Parathyroid adenoma (tissue), 2 donors: ENCODE results near the gene CYB5D1.
A peak's percentile ranks its signal among the peaks of the same experiment; 100 is the strongest.

ENCODE experiments used
- H2AFZ ChIP-seq: fragments of 300-600 bp; sonication (generic); one replicate; pipeline ENCODE4 v1.7.0; 2017; ENCODE audit warnings: antibody characterized with exemption, mild to moderate bottlenecking
- H3K27ac ChIP-seq: fragments of 300-600 bp; sonication (generic); one replicate; pipeline ENCODE4 v1.7.0; 2017
- H3K27me3 ChIP-seq: fragments of 300-600 bp; sonication (generic); one replicate; pipeline ENCODE4 v1.7.0; 2017; ENCODE audit warnings: low read length; ENCODE audit not compliant: control insufficient read depth, insufficient read depth
- H3K36me3 ChIP-seq: fragments of 300-600 bp; sonication (generic); one replicate; pipeline ENCODE4 v1.7.0; 2017; ENCODE audit warnings: low read length; ENCODE audit not compliant: control insufficient read depth, insufficient read depth
- H3K4me1 ChIP-seq: fragments of 300-600 bp; sonication (generic); one replicate; pipeline ENCODE4 v1.7.0; 2017; ENCODE audit warnings: control low read depth
- H3K4me2 ChIP-seq: fragments of 300-600 bp; sonication (generic); one replicate; pipeline ENCODE4 v1.7.0; 2017; ENCODE audit warnings: low read length
- H3K4me3 ChIP-seq: fragments of 300-600 bp; sonication (generic); one replicate; pipeline ENCODE4 v1.7.0; 2017; ENCODE audit warnings: low read depth, low read length
- H3K79me2 ChIP-seq: fragments of 300-600 bp; sonication (generic); one replicate; pipeline ENCODE4 v1.7.0; 2017; ENCODE audit warnings: control low read depth
- H3K9ac ChIP-seq: fragments of 300-600 bp; sonication (generic); one replicate; pipeline ENCODE4 v1.7.0; 2017; ENCODE audit warnings: mild to moderate bottlenecking
- H3K9me3 ChIP-seq: fragments of 300-600 bp; sonication (generic); one replicate; pipeline ENCODE4 v1.7.0; 2017; ENCODE audit warnings: low read length; ENCODE audit not compliant: control insufficient read depth
- CTCF ChIP-seq: fragments of 300-600 bp; sonication (generic); IDR thresholded peaks from one replicate; pipeline ENCODE4 v1.7.0; 2017; ENCODE audit warnings: antibody characterized with exemption, mild to moderate bottlenecking
- donor health status: primary hyperparathyroidism.

CYB5D1 gene

GRCh38 chr17:7844292-7845154 lies 13.3 kb upstream of the CYB5D1 start:
- H3K36me3 ChIP-seq, result no peaks in the 10 kb centered on the region

GRCh38 chr17:7845359-7846062 lies 12.3 kb upstream of the CYB5D1 start:
- Histone ChIP-seq H3K9ac (no peak overlapping the region), H3K79me2 (peaks cover 3% of the 10 kb centered on the region), H3K27me3 (no peaks in the 10 kb centered on the region), H3K4me3 (peak overlapping the region; percentile 88), H3K9me3 (no peaks in the 10 kb centered on the region), H3K4me2 (peak overlapping the region; percentile 75), H3K27ac (peak overlapping the region; percentile 98), H3K36me3 (no peaks in the 10 kb centered on the region), H2AFZ (peak overlapping the region; percentile 81), H3K4me1 (peaks cover 7% of the 10 kb centered on the region)
- no peak for TF ChIP-seq CTCF

More at GRCh38 chr17:7844292-7845154, 13.3 kb upstream of the CYB5D1 start:
- peak overlapping the region; percentile 71 for H3K9ac ChIP-seq
- no peaks in the 10 kb centered on the region for H3K9me3 ChIP-seq
- peak overlapping the region; percentile 88 for H3K4me3 ChIP-seq
- peak overlapping the region; percentile 98 for H3K27ac ChIP-seq
- no peaks in the 10 kb centered on the region for H3K27me3 ChIP-seq
- H3K4me1 ChIP-seq, result peaks cover 14% of the 10 kb centered on the region
- H3K4me2 ChIP-seq, result peak overlapping the region; percentile 75
- H3K79me2 ChIP-seq, result peaks cover 3% of the 10 kb centered on the region
- TF ChIP-seq CTCF, result no peak
- peak overlapping the region; percentile 81 for H2AFZ ChIP-seq

GRCh38 chr17:7846063-7846735 lies 11.6 kb upstream of the CYB5D1 start:
- no peak overlapping the region for H3K4me3 ChIP-seq
- H3K9ac ChIP-seq, result no peak overlapping the region
- no peaks in the 10 kb centered on the region for H3K27me3 ChIP-seq
- no peak overlapping the region for H3K27ac ChIP-seq
- H3K4me1 ChIP-seq, result peaks cover 6% of the 10 kb centered on the region
- H3K4me2 ChIP-seq, result no peak overlapping the region
- peaks cover 3% of the 10 kb centered on the region for H3K79me2 ChIP-seq
- TF ChIP-seq CTCF, result no peak
- no peak overlapping the region for H2AFZ ChIP-seq
- no peaks in the 10 kb centered on the region for H3K36me3 ChIP-seq
- H3K9me3 ChIP-seq, result no peaks in the 10 kb centered on the region

GRCh38 chr17:7846765-7847661 lies 10.8 kb upstream of the CYB5D1 start:
- H3K4me2 ChIP-seq, result no peak overlapping the region
- H3K4me1 ChIP-seq, result peaks cover 12% of the 10 kb centered on the region
- no peaks in the 10 kb centered on the region for H3K9me3 ChIP-seq
- H3K79me2 ChIP-seq, result peaks cover 3% of the 10 kb centered on the region
- H3K4me3 ChIP-seq, result no peak overlapping the region
- no peak for TF ChIP-seq CTCF
- no peak overlapping the region for H3K27ac ChIP-seq
- no peaks in the 10 kb centered on the region for H3K36me3 ChIP-seq
- no peak overlapping the region for H3K9ac ChIP-seq
- H3K27me3 ChIP-seq, result no peaks in the 10 kb centered on the region
- no peak overlapping the region for H2AFZ ChIP-seq
